K562 (cell line): ENCODE results near the gene SPOCK2. TPM values are rescaled to one million over a fixed set of nuclear protein-coding genes. Genes with fewer than 3 reads are reported as not detected.
A peak's percentile ranks its signal among the peaks of the same experiment; 100 is the strongest.

Experiments used
- ATAC-seq: fragments of 200-7000 bp; cut with Tn5 transposase; 3 replicates; pipeline ENCODE4 v1.9.1; 2020; ENCODE audit warnings: moderate library complexity
- BruUV-seq: library from RNA; stranded (reverse); fragments of 400-500 nt; replicated peaks from 2 replicates; lab custom pipeline; 2021; lab: Mats Ljungman, UMichigan
- CTCF ChIA-PET: fragments of 300-600 bp; formaldehyde crosslinking; extraction: SDS; loops from one replicate; lab custom pipeline; 2021; ENCODE audit warnings: low intra/inter-chr PET ratio; lab: Yijun Ruan, JAX
- POLR2A ChIA-PET: fragments of 300-600, 350-650 bp; sonication (Branson Sonifier 250); formaldehyde crosslinking; extraction: SDS; loops from one replicate; lab custom pipeline; 2021; ENCODE audit warnings: antibody characterized with exemption, inconsistent platforms; lab: Yijun Ruan, JAX
- DNase-seq, 4 experiments: peaks; one replicate each; pipeline versions ENCODE4 v3.0.0 to v3.0.0-alpha.2; 2011 to 2018; ENCODE audit warnings: low spot score in 3 of 4, mixed read lengths in 3 of 4; ENCODE audit errors: extremely low read depth in 1 of 4
- FAIRE-seq: peaks from 2 replicates; lab custom pipeline; 2011; peaks lifted over from hg19 to GRCh38; lab: Jason Lieb, UNC
- H2AFZ ChIP-seq: 2 replicates; pipeline ENCODE4 v1.6.0; 2011; ENCODE audit warnings: low read depth, low read length, control low read depth, inconsistent platforms
- H3K27ac ChIP-seq: fragments of 200-600 bp; 3 replicates; pipeline ENCODE4 v1.8.0; 2011; ENCODE audit warnings: low read depth, mild to moderate bottlenecking, control low read depth, inconsistent platforms, low read length, moderate library complexity, mixed read lengths; ENCODE audit errors: extremely low read depth
- H3K27me3 ChIP-seq, 2 experiments: fragments of 300-600 bp in 1 of 2; 2 replicates in 1 of 2; 3 replicates in 1 of 2; pipeline versions ENCODE4 v1.6.0 to v1.8.0; 2011; ENCODE audit warnings: inconsistent platforms in 2 of 2, low read length in 2 of 2, mild to moderate bottlenecking in 1 of 2, mixed read lengths in 1 of 2, moderate library complexity in 1 of 2; ENCODE audit not compliant: control insufficient read depth in 2 of 2, insufficient read depth in 2 of 2
- H3K36me3 ChIP-seq: fragments of 300-600 bp; 3 replicates; pipeline ENCODE4 v1.8.0; 2011; ENCODE audit warnings: mild to moderate bottlenecking, low read length, inconsistent platforms; ENCODE audit not compliant: control insufficient read depth, insufficient read depth
- H3K4me1 ChIP-seq, 2 experiments: fragments of 200-600 bp in 1 of 2; replicated peaks in 1 of 2; 2 replicates in 1 of 2; 3 replicates in 1 of 2; pipeline versions ENCODE4 v1.5.1 to v1.8.0; 2011; ENCODE audit warnings: inconsistent platforms in 2 of 2, low read length in 2 of 2, mild to moderate bottlenecking in 1 of 2, mixed read lengths in 1 of 2, moderate library complexity in 1 of 2; ENCODE audit not compliant: control insufficient read depth in 2 of 2, insufficient read depth in 2 of 2
- H3K4me2 ChIP-seq: 2 replicates; pipeline ENCODE4 v1.6.1; 2011; ENCODE audit warnings: low read length, control low read depth, inconsistent platforms, mixed read lengths; ENCODE audit not compliant: insufficient read depth
- H3K4me3 ChIP-seq: fragments of 200-600 bp; sonication (generic), shearing (Covaris generic); 2 replicates; pipeline ENCODE4 v1.5.1; 2016; ENCODE audit warnings: control low read depth, inconsistent platforms
- H3K79me2 ChIP-seq: fragments of 200-600 bp; 3 replicates; pipeline ENCODE4 v1.8.0; 2011; ENCODE audit warnings: low read length, inconsistent platforms; ENCODE audit not compliant: control insufficient read depth, insufficient read depth
- H3K9ac ChIP-seq, 2 experiments: 2 replicates each; pipeline versions ENCODE4 v1.6.0 to v1.6.1; 2011; ENCODE audit warnings: low read depth in 2 of 2, low read length in 2 of 2, control low read depth in 1 of 2, inconsistent platforms in 1 of 2, mild to moderate bottlenecking in 1 of 2, mixed read lengths in 1 of 2; ENCODE audit not compliant: insufficient read depth in 1 of 2
- H3K9me1 ChIP-seq: one replicate; pipeline ENCODE4 v1.6.0; 2011; ENCODE audit warnings: inconsistent platforms, mild to moderate bottlenecking, low read length, moderate library complexity; ENCODE audit not compliant: control insufficient read depth, insufficient read depth
- H3K9me3 ChIP-seq: replicated peaks from 2 replicates; pipeline ENCODE4 v1.5.1; 2011; ENCODE audit warnings: low read depth, low read length, inconsistent platforms; ENCODE audit not compliant: control insufficient read depth, insufficient read depth
- H4K20me1 ChIP-seq: replicated peaks from 2 replicates; pipeline ENCODE4 v1.6.1; 2011; ENCODE audit warnings: low read length, inconsistent platforms, mixed read lengths; ENCODE audit not compliant: control insufficient read depth, insufficient read depth
- BMI1 ChIP-seq: fragments of 150-350 bp; IDR thresholded peaks from 2 replicates; pipeline ENCODE4 v1.6.1; 2014; ENCODE audit warnings: low read length
- BRCA1 ChIP-seq, 2 experiments: fragments of 450-650 bp in 1 of 2; sonication (generic) in 1 of 2; formaldehyde crosslinking in 1 of 2; IDR thresholded peaks; 2 replicates each; pipeline versions ENCODE4 v1.5.0 to v1.6.1; 2017 to 2020; ENCODE audit warnings: mild to moderate bottlenecking in 1 of 2, missing genetic modification reagents in 1 of 2
- CBX8 ChIP-seq: fragments of 200-600 bp; sonication (generic); IDR thresholded peaks from 2 replicates; pipeline ENCODE4 v1.6.1; 2012; ENCODE audit warnings: borderline replicate concordance, mixed run types, low read depth, mild to moderate bottlenecking, moderate library complexity, mixed read lengths, low read length, control low read depth, inconsistent platforms; ENCODE audit not compliant: poor library complexity, severe bottlenecking; ENCODE audit errors: extremely low read depth
- CC2D1A ChIP-seq: fragments of 450-650 bp; IDR thresholded peaks from 2 replicates; pipeline ENCODE4 v1.6.1; 2017; ENCODE audit warnings: mild to moderate bottlenecking
- CHCHD3 ChIP-seq: fragments of 250-450 bp; sonication (Bioruptor Pico); IDR thresholded peaks from 2 replicates; pipeline ENCODE4 v2.1.2; 2022; ENCODE audit warnings: mild to moderate bottlenecking
- HMGN3 ChIP-seq: IDR thresholded peaks from 2 replicates; pipeline ENCODE4 v1.6.1; 2011; ENCODE audit warnings: borderline replicate concordance, low read depth, mild to moderate bottlenecking, mixed read lengths, low read length; ENCODE audit not compliant: insufficient read length; ENCODE audit errors: extremely low read depth
- PTRF ChIP-seq: fragments of 450-650 bp; IDR thresholded peaks from 2 replicates; pipeline ENCODE4 v1.6.1; 2016; ENCODE audit warnings: mild to moderate bottlenecking, missing genetic modification characterization, missing compliant biosample characterization
- PURB ChIP-seq: sonication (generic); formaldehyde crosslinking; IDR thresholded peaks from 2 replicates; pipeline ENCODE4 v1.9.0; 2021; ENCODE audit warnings: low read depth, mild to moderate bottlenecking, missing genetic modification reagents
- RBM17 ChIP-seq: fragments of 200-400 bp; formaldehyde crosslinking; IDR thresholded peaks from 2 replicates; pipeline ENCODE4 v1.6.1; 2017; ENCODE audit warnings: low read depth, mild to moderate bottlenecking, low read length, borderline replicate concordance
- RUNX1 ChIP-seq: sonication (generic); IDR thresholded peaks from 2 replicates; pipeline ENCODE4 v1.6.1; 2016; ENCODE audit warnings: antibody characterized with exemption, low read depth
- SMARCA5 ChIP-seq: fragments of 450-650 bp; IDR thresholded peaks from 2 replicates; pipeline ENCODE4 v1.6.1; 2016
- SMARCE1 ChIP-seq: fragments of 450-650 bp; IDR thresholded peaks from 2 replicates; pipeline ENCODE4 v1.7.1; 2016; ENCODE audit warnings: mild to moderate bottlenecking
- SNIP1 ChIP-seq: fragments of 450-650 bp; IDR thresholded peaks from 2 replicates; pipeline ENCODE4 v1.7.1; 2017; ENCODE audit warnings: low read depth, mild to moderate bottlenecking
- ZC3H4 ChIP-seq: sonication (generic); formaldehyde crosslinking; IDR thresholded peaks from 2 replicates; pipeline ENCODE4 v1.9.0; 2021; ENCODE audit warnings: missing genetic modification reagents, borderline replicate concordance
- ZNF3 ChIP-seq: fragments of 250-450 bp; sonication (Bioruptor Pico); IDR thresholded peaks from 2 replicates; pipeline ENCODE4 v1.5.0; 2021; ENCODE audit warnings: mild to moderate bottlenecking, moderate library complexity
- WGBS: fragments of 100-300 bp; shearing (Covaris generic); methylation state at CpG from one replicate; pipeline ENCODE4 v1.1.6; 2016; ENCODE audit warnings: low coverage, mixed read lengths; ENCODE audit not compliant: insufficient coverage; ENCODE audit errors: missing lambda C conversion rate; 5-methylcytosine and 5-hydroxymethylcytosine counted together
- in situ Hi-C: fragments of 300-500 bp; cut with MboI; formaldehyde crosslinking; loops from 4 replicates; pipeline ENCODE4 v1.15.0; 2018; ENCODE audit warnings: inconsistent platforms, mixed read lengths
- intact Hi-C: fragments of 100-400 bp; cut with micrococcal nuclease; formaldehyde crosslinking; loops from 2 replicates; pipeline ENCODE4 v1.14.2; 2022
- polyA plus RNA-seq, 8 experiments: library from polyadenylated mRNA; depleted of rRNA in 4 of 8; stranded (reverse) in 5 of 8; unstranded in 3 of 8; fragments of >200 nt; fragmentation: Nextera tagmentation in 2 of 8; fragmentation: Illumina TruSeq in 1 of 8; extraction: Ambion mirVana in 2 of 8; extraction: Trizol in 1 of 8; gene quantifications; 2 replicates each; pipeline versions ENCODE4 v1.2.1 to v1.2.3, GENCODE V29; 2011 to 2014; ENCODE audit warnings: inconsistent platforms in 1 of 8, missing spikeins in 1 of 8
- total RNA-seq, 7 experiments: library from RNA; depleted of rRNA in 6 of 7; stranded (reverse); fragments of >200 nt in 6 of 7; fragmentation: Illumina TruSeq in 2 of 7; extraction: Trizol in 2 of 7; gene quantifications; 2 replicates each; pipeline versions ENCODE4 v1.2.1 to v1.2.3, GENCODE V29; 2011 to 2021; ENCODE audit warnings: low replicate concordance in 1 of 7
- TF ChIP-seq, protein P1 (sequence below): fragments of 250-450 bp; sonication (Bioruptor Pico); IDR thresholded peaks from 2 replicates; pipeline ENCODE4 v1.5.0; 2021
- TF ChIP-seq, protein P2 (sequence below): fragments of 450-650 bp; conservative IDR thresholded peaks from 2 replicates; pipeline ENCODE4 v1.6.1; 2016; ENCODE audit warnings: missing genetic modification characterization, low read depth, mild to moderate bottlenecking, missing compliant biosample characterization, moderate library complexity
- TF ChIP-seq, protein P3 (sequence below): fragments of 450-650 bp; IDR thresholded peaks from 2 replicates; pipeline ENCODE4 v1.6.1; 2016; ENCODE audit warnings: borderline replicate concordance

SPOCK2 gene
- total and polyA plus RNA-seq, 9 of the 15 experiments (the other 6 are each of a cell fraction or from before 2014, with no cell fraction given) = 0.04 to 0.86 (median 0.11) TPM; not detected in 2

DNA sequence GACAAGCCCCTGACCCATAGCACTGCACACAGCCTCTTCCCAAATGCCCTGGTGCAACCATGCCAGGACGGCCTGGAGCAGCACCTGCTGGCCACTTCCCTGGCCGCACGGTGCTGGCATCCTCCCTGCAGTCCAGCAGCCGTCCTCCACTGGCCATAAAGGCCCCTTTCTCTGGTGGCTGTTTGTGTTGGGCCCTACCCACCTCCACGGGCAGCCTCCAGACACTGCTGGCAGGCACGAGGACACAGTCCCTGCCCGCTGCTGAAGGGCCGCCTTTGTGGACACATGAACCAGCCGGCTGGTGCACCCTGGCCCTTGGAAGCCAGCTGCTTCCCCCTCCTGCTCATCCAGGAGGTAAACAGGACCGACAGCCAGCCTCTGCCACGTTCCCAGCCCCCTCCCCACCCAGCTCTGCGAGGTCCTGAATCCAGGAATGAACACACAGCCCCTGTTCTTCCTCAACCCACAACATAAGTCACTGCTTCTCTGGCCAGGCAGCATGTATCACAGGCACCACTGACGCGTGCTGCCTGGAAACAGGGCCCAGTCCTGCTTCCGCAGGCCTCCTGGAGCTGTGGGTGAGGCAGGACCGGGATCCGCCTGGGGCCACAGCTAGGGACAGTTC is 43.8 kb downstream of the SPOCK2 start:
- ChIA-PET POLR2A (interaction anchor here (0.6 to 1.0 kb wide), 4 partner anchors 9 to 284 kb away, joined by 3 to 4 read pairs (median 3); no protein-coding TSS in a partner anchor), CTCF (interaction anchor here (0.7 to 6.7 kb wide), 2 partner anchors 10 to 147 kb away, joined by 5 to 159 read pairs; no protein-coding TSS in a partner anchor)
- in situ Hi-C loops (loop anchor here (5.0 to 10.0 kb wide), 2 partner anchors 147 to 730 kb away; partner anchors contain the start of gene SLC29A3), intact Hi-C loops (loop anchor here (5.0 to 10.0 kb wide), 2 partner anchors 67 to 730 kb away; partner anchors contain the start of gene SLC29A3)
- H3K4me1 ChIP-seq = peaks cover 4 to 7% of the 10 kb centered on the region in 2 experiments; a peak in 3 of 5 replicates
- no peaks in the 10 kb centered on the region for H3K9me1 ChIP-seq
- H2AFZ ChIP-seq = no peak overlapping the region
- 32% methylated on average over 17 of the region's 17 CpGs for WGBS
- no peak overlapping the region for H3K4me3 ChIP-seq
- H3K79me2 ChIP-seq = no peaks in the 10 kb centered on the region
- DNase-seq (no peak), ATAC-seq (no peak), FAIRE-seq (no peak)
- no peak overlapping the region for H3K27ac ChIP-seq
- BruUV-seq = no TSS peak
- H3K9ac ChIP-seq = peak overlapping the region in 1 of 2 experiments; percentile 72; a peak in 2 of 4 replicates
- H4K20me1 ChIP-seq = no peaks in the 10 kb centered on the region
- no peak overlapping the region for H3K4me2 ChIP-seq
- H3K36me3 ChIP-seq = no peaks in the 10 kb centered on the region
- peaks cover 3% of the 10 kb centered on the region; the same call in 1 of the 2 replicates for H3K9me3 ChIP-seq
- H3K27me3 ChIP-seq = peaks cover 0 to 12% of the 10 kb centered on the region in 2 experiments; a peak in 2 of 5 replicates
- TF ChIP-seq SMARCE1 = no peak
- TF ChIP-seq, protein P1, sequence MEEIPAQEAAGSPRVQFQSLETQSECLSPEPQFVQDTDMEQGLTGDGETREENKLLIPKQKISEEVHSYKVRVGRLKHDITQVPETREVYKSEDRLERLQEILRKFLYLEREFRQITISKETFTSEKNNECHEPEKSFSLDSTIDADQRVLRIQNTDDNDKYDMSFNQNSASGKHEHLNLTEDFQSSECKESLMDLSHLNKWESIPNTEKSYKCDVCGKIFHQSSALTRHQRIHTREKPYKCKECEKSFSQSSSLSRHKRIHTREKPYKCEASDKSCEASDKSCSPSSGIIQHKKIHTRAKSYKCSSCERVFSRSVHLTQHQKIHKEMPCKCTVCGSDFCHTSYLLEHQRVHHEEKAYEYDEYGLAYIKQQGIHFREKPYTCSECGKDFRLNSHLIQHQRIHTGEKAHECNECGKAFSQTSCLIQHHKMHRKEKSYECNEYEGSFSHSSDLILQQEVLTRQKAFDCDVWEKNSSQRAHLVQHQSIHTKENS (CRISPR knock-in tag) = no peak
- no peak for TF ChIP-seq CHCHD3 (CRISPR knock-in tag)
- no peak for TF ChIP-seq CC2D1A
- TF ChIP-seq RUNX1 = no peak
- TF ChIP-seq, protein P2, sequence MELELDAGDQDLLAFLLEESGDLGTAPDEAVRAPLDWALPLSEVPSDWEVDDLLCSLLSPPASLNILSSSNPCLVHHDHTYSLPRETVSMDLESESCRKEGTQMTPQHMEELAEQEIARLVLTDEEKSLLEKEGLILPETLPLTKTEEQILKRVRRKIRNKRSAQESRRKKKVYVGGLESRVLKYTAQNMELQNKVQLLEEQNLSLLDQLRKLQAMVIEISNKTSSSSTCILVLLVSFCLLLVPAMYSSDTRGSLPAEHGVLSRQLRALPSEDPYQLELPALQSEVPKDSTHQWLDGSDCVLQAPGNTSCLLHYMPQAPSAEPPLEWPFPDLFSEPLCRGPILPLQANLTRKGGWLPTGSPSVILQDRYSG (tag) = no peak
- TF ChIP-seq ZNF3 = no peak
- TF ChIP-seq CBX8 = no peak
- no peak for TF ChIP-seq HMGN3
- no peak for TF ChIP-seq RBM17
- no peak for TF ChIP-seq BMI1
- TF ChIP-seq SNIP1 = no peak
- TF ChIP-seq ZC3H4 (CRISPR knock-in tag) = no peak
- TF ChIP-seq PTRF = no peak
- TF ChIP-seq SMARCA5 = no peak
- no peak for TF ChIP-seq PURB (CRISPR knock-in tag)
- no peak for TF ChIP-seq BRCA1 (IDR thresholded peaks at IDR 0.05)
- TF ChIP-seq BRCA1 (CRISPR knock-in tag; IDR thresholded peaks at IDR 0.05) = no peak
- TF ChIP-seq, protein P3, sequence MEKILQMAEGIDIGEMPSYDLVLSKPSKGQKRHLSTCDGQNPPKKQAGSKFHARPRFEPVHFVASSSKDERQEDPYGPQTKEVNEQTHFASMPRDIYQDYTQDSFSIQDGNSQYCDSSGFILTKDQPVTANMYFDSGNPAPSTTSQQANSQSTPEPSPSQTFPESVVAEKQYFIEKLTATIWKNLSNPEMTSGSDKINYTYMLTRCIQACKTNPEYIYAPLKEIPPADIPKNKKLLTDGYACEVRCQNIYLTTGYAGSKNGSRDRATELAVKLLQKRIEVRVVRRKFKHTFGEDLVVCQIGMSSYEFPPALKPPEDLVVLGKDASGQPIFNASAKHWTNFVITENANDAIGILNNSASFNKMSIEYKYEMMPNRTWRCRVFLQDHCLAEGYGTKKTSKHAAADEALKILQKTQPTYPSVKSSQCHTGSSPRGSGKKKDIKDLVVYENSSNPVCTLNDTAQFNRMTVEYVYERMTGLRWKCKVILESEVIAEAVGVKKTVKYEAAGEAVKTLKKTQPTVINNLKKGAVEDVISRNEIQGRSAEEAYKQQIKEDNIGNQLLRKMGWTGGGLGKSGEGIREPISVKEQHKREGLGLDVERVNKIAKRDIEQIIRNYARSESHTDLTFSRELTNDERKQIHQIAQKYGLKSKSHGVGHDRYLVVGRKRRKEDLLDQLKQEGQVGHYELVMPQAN = no peak
